NOMO-1 treated with DMSO at 0.1 percent for 48 hours (cell line): ENCODE measurements around the gene SULT1A2.
"Not testable (repeated sequence)": the region's sequence is repeated elsewhere in the genome, so short reads cannot be mapped to it uniquely, and the experiment has no call there.

ENCODE experiments used
- DNase-seq: peaks from one replicate; lab custom pipeline; 2025; ENCODE audit not compliant: unreplicated experiment; lab: John Stamatoyannopoulos, UW

SULT1A2 gene

GRCh38 chr16:28609631-28610594 is 13.1 kb upstream of the SULT1A2 start, which contains the start of gene SULT1A1:
Gene SULT1A1, minus strand, starts transcription at chr16:28610044. Its CDS starts 1,189 bp downstream, at chr16:28608855.
- no peak for DNase-seq

GRCh38 chr16:28608867-28609596 is 12.2 kb upstream of the SULT1A2 start:
- not testable (repeated sequence) for DNase-seq

GRCh38 chr16:28608496-28608808 is 11.6 kb upstream of the SULT1A2 start:
- not testable (repeated sequence) for DNase-seq

GRCh38 chr16:28607681-28608495 is 11.0 kb upstream of the SULT1A2 start:
- not testable (repeated sequence) for DNase-seq

- no peak for DNase-seq
Observed at GRCh38 chr16:28607116-28607623, 10.3 kb upstream of the SULT1A2 start.

GRCh38 chr16:28606291-28607115 is 9.7 kb upstream of the SULT1A2 start:
- DNase-seq = no peak

GRCh38 chr16:28604186-28604565 is 7.3 kb upstream of the SULT1A2 start:
- no peak for DNase-seq

- DNase-seq = no peak
Observed at GRCh38 chr16:28603381-28604185, 6.7 kb upstream of the SULT1A2 start.

GRCh38 chr16:28602529-28602928 is 5.7 kb upstream of the SULT1A2 start:
- no peak for DNase-seq

- DNase-seq = not testable (repeated sequence)
Observed at GRCh38 chr16:28602062-28602461, 5.2 kb upstream of the SULT1A2 start.

GRCh38 chr16:28601589-28601988 is 4.7 kb upstream of the SULT1A2 start:
- DNase-seq = not testable (repeated sequence)

- DNase-seq = not testable (repeated sequence)
Observed at GRCh38 chr16:28600965-28601364, 4.1 kb upstream of the SULT1A2 start.

- DNase-seq = not testable (repeated sequence)
Observed at GRCh38 chr16:28599377-28600285, 2.8 kb upstream of the SULT1A2 start.

- DNase-seq = peak; percentile 21
Observed at GRCh38 chr16:28597692-28598261, 927 bp upstream of the SULT1A2 start.

GRCh38 chr16:28596115-28596630 is 677 bp downstream of the SULT1A2 start:
- no peak for DNase-seq

GRCh38 chr16:28595451-28595850 is 1.4 kb downstream of the SULT1A2 start:
- not testable (repeated sequence) for DNase-seq

- DNase-seq = no peak
Observed at GRCh38 chr16:28592979-28593553, 3.8 kb downstream of the SULT1A2 start.
